NCI-H1436 treated with DMSO at 0.1 percent for 48 hours (cell line): ENCODE measurements around the gene CELA3A.

Source experiments
- DNase-seq: peaks from one replicate; lab custom pipeline; 2025; lab: John Stamatoyannopoulos, UW

CELA3A gene

DNA sequence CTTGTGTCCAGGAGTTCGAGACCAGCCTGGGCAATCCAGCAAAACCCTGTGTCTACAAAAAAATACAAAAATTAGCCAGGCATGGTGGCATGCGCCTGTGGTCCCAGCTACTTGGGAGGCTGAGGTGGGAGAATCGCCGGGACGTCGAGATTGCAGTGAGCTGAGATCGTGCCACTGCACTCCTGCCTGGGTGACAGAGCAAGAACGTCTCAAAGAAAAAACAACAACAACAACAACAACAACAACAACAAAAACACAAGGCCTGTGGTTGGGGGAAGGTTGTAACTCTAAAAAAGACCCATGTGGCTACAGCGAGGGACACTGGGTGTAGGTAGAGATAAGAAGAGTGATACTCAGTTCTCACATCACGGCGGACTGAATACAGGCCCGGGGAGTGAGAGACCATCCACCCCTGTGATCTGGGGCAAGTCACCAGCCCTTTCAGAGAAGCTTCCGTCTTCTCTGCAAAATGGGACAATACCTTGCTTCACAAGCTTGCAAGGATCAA is 50.2 kb downstream of the CELA3A start:
- no peak for DNase-seq

DNA sequence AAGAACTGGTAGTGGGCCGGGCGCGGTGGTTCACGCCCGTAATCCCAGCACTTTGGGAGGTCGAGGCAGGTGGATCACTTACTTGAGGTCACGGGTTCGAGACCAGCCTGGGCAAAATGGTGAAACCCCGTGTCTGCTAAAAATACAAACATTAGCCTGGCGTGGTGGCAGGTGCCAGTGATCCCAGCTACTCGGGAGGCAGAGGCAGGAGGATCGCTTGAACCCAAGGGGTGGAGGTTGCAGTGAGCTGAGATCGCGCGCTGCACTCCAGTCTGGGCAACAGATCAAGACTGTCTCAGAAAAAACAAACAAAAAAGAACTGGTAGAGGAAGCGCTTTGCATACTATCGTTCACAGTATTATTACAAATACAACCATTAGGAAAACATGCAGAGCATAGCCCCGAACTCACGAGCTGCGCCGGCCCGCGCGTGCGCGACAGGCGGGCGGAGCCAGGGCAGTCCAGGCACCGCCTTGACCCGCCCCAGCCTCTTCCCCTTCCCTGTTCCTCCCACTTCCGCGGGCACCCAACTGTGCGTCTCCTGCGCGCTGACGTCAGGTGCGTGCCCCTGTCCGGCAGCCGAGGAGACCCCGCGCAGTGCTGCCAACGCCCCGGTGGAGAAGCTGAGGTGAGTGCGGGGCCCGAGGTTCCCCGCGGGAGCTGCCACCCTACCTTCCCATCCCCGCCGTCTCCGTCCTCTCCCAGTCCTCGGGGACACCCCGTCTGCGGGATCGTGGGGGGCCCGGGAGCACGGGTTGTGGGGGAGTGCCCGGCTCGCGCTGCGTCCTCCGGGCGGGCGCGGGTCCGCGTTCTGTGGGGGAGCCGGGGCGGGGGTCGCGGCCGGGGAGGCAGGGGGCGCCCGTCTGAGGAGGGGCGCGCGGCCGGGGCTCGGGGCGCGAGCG is 50.9 kb downstream of the CELA3A start, which contains the start of gene CDC42:
Gene CDC42, plus strand, starts transcription at position 595 of the 902 bp plus-strand sequence. CDS start 25,770 bp downstream, outside the sequence.
- peak; percentile 75 for DNase-seq

DNA sequence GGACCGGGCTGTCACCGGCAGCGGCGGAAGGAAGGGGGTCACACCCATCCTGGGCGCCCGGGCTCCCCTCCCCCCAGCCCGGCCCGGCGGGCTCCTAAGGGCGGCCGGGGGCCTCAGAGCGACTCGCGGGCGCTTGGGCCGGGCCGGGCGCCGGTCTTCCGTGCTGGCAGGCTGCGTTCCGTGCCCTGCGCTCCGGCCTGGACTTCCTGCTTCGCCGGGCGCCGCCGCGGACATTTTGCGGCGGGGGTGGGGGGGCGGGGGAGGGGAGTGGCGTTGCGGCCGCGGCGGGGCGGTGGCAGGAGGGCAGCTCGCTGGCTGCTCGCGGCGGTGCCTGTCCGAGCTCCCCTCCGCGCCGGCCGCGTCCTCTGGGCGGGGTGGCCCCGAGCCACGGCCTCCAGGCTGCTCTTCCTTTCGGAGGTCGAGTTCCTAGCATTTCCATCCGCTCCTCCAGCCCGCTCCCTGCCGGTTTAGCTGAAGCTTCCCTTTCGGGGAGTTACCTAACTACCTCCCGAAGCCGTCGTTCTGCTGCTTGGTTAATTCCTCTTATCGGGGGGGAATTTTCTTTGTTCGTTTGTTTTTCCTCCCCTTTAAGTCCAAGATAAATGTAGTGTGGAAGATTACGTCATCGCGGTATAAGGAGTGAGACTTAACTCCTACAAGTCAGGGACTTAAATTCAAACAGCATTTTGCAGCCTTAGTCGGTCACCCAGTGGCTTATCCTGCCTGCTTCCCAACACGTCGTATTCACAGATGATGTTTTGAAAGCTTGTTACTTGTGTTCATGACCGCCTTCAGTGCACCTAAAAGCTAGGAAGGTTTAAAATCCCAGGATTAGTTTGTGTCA is 51.8 kb downstream of the CELA3A start:
- DNase-seq: no peak

DNA sequence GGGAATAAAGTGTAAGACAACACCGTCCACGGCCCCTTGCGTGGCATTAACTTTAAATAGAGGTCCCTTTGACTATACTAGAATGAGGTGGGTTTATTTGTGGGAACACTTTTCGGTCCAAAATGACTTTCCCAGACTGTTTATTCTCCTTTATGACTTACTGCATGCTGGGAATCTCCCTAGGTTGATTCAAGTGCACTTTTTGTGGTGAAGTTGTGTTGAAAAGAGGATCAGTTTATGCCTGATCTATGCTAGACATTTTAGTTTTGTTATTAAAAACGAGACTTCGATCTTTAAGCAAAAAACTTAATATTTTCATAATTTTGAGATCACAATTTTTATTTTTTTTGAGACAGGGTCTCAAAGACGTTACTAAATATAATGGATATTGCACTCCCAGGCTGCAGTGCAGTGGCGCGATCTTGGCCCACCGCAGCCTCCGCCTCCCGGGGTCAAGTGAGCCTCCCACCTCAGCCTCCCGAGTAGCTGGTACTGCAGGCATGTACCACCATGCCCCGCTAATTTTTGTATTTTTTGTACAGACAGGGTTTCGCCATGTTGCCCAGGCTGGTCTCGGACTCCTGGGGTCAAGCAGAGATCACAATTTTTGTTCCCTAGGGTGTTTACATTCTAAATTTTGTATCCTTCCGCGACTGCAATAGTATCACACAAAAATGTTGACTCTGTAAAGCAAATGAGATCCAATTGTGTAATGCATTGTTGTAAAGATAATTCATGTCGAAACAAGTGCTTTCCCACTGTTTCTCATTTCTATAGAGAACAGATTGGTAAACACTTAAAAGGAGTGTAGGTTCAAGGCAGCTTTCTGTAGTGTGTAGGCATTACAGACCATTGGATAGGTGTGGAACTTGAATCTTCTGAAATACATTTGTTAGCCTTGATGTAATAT is 52.7 kb downstream of the CELA3A start:
- no peak for DNase-seq

DNA sequence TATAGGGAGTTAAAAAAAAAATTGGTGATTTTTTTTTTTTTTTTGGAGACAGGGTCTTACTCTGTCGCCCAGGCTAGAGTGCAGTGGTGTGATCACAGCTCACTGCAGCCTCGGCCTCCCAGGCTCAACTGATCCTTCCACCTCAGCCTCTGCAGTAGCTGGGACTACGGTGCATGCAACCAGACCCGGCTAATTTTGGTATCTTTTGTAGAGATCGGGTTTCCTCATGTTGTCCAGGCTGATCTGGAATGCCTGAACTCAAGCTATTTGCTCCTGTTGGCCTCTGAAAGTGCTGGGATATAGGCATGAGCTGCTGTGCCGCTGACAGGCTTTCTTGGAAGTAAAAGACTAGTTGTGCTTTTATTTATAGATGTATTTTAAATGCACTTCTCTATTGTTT is 54.0 kb downstream of the CELA3A start:
- no peak for DNase-seq

DNA sequence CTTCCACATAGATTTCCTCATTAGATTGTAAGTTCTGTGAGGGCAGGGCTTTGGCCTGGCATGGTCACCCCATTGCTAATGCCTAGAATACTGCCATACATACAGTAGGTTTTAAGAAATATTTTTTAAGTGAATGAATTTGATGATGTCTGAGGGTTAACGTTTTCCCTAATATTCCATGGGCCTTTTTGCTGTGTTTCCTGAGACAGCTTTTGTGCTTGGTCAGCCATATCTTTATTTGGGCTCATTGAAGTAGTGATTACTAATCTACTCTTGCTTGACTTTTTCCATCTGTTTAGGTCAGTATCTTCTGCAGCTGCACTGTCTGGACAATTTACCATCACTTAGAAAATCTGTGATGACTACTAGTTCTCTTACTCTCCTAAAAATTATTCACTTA is 54.6 kb downstream of the CELA3A start:
- DNase-seq: no peak

DNA sequence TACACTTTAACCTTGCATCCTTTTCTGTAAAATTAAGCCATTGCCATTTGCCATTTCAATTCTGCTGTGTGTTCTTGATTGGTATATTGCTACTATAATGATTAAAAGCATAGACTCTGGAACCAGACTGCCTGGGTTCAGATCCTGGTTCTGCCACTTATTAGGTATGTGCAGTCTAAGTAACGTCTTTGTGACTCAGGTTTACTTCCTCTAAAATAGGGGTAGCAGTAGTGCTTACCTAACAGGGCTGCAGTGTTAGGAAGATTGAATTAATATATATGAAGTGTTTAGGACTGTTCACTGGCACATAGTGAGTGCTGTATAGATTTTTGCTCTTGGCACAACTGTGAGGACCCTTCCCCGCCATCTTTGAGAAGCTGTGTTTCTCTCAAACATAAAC is 55.5 kb downstream of the CELA3A start:
- DNase-seq: no peak

DNA sequence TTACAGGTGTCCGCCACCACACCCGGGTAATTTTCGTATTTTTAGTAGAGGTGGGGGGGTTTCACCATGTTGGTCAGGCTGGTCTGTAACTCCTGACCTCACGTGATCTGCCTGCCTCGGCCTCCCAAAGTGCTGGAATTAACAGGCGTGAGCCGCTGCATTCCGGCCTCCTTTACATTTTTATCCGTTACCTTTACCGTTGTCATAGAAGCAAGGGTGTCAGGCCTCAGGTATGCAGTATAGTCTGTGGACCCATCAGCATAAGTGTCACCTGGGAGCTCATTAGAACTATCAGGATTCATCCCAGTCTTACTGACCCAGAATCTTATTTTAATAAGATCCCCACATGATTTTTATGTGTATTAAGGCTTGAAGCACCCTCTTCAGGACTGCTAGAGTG is 56.4 kb downstream of the CELA3A start:
- DNase-seq: no peak
